Calu3 (cell line): ENCODE results near the gene BPIFB3. TPM values are rescaled to one million over a fixed set of nuclear protein-coding genes. Genes with fewer than 3 reads are reported as not detected.
A peak's percentile ranks its signal among the peaks of the same experiment; 100 is the strongest.

ENCODE experiments used
- BruUV-seq: library from RNA; stranded (reverse); fragments of 400-500 nt; replicated peaks from 2 replicates; lab custom pipeline; 2021; lab: Mats Ljungman, UMichigan
- CTCF ChIA-PET: fragments of 300-600 bp; sonication (Branson Sonifier 250); formaldehyde crosslinking; loops from one replicate; lab custom pipeline; 2022; ENCODE audit warnings: antibody characterized with exemption; lab: Charles Lee
- DNase-seq: peaks from one replicate; pipeline ENCODE4 v3.0.0; 2022
- H3K27ac Mint-ChIP-seq: one replicate; pipeline ENCODE4 v1.8.0; 2022; ENCODE audit warnings: mixed read lengths; ENCODE audit not compliant: unreplicated experiment
- H3K27me3 Mint-ChIP-seq: one replicate; pipeline ENCODE4 v1.8.0; 2022; ENCODE audit warnings: mixed read lengths; ENCODE audit not compliant: unreplicated experiment
- H3K36me3 Mint-ChIP-seq: one replicate; pipeline ENCODE4 v1.8.0; 2022; ENCODE audit warnings: mild to moderate bottlenecking, moderate library complexity, mixed read lengths; ENCODE audit not compliant: insufficient read depth, unreplicated experiment
- H3K4me1 Mint-ChIP-seq: one replicate; pipeline ENCODE4 v1.8.0; 2022; ENCODE audit warnings: mild to moderate bottlenecking, low read depth, mixed read lengths; ENCODE audit not compliant: unreplicated experiment
- H3K4me3 Mint-ChIP-seq: one replicate; pipeline ENCODE4 v1.8.0; 2022; ENCODE audit warnings: mild to moderate bottlenecking, low read depth, moderate library complexity, mixed read lengths; ENCODE audit not compliant: unreplicated experiment
- H3K9me3 Mint-ChIP-seq: one replicate; pipeline ENCODE4 v1.8.0; 2022; ENCODE audit warnings: low read depth, mixed read lengths; ENCODE audit not compliant: unreplicated experiment
- CTCF ChIP-seq: fragments of 200-600 bp; IDR thresholded peaks from one replicate; pipeline ENCODE4 v1.8.0; 2022; ENCODE audit warnings: antibody characterized with exemption; ENCODE audit not compliant: unreplicated experiment
- intact Hi-C: fragments of 100-400 bp; cut with micrococcal nuclease; formaldehyde crosslinking; loops from one replicate; pipeline ENCODE4 v1.10.0; 2022; ENCODE audit not compliant: unreplicated experiment
- total RNA-seq: library from RNA; stranded (reverse); gene quantifications from 2 replicates; pipeline ENCODE4 v1.2.3, GENCODE V29; 2022

The BPIFB3 gene
- total RNA-seq, 1 experiment from 2014 or later, result not detected

GRCh38 chr20:33075281-33075680, 21.6 kb downstream of the BPIFB3 start:
- H3K27me3 Mint-ChIP-seq, result peaks cover 91% of the 10 kb centered on the region
- no peaks in the 10 kb centered on the region for H3K36me3 Mint-ChIP-seq
- CTCF ChIA-PET, result interaction anchor here (0.5 to 1.7 kb wide), 4 partner anchors 8 to 364 kb away, joined by 4 to 5 read pairs (median 4); no protein-coding TSS in a partner anchor
- intact Hi-C loops, result no loop called here
- no TSS peak for BruUV-seq
- no peaks in the 10 kb centered on the region for H3K9me3 Mint-ChIP-seq
- no peak overlapping the region for H3K4me3 Mint-ChIP-seq
- no peak overlapping the region for H3K27ac Mint-ChIP-seq
- H3K4me1 Mint-ChIP-seq, result no peaks in the 10 kb centered on the region
- TF ChIP-seq CTCF, result no peak
- DNase-seq, result no peak

GRCh38 chr20:33076662-33077372, 23.1 kb downstream of the BPIFB3 start:
- no TSS peak for BruUV-seq
- CTCF ChIA-PET, result interaction anchor here (1.2 to 1.7 kb wide), 2 partner anchors 10 to 78 kb away, joined by 4 to 5 read pairs; no protein-coding TSS in a partner anchor
- Mint-ChIP-seq H3K36me3 (no peaks in the 10 kb centered on the region), H3K9me3 (peaks cover 5% of the 10 kb centered on the region), H3K4me3 (no peak overlapping the region), H3K27me3 (peaks cover 89% of the 10 kb centered on the region), H3K4me1 (no peaks in the 10 kb centered on the region), H3K27ac (no peak overlapping the region)
- peak; percentile 61 for DNase-seq
- peak; percentile 38 for TF ChIP-seq CTCF
- intact Hi-C loops, result no loop called here

GRCh38 chr20:33079259-33079658, 25.6 kb downstream of the BPIFB3 start, which contains the start of gene BPIFB4:
BPIFB4 (plus strand) TSS chr20:33079643; CDS start chr20:33081527, 1,884 bp downstream.
- Mint-ChIP-seq H3K4me3 (no peak within 1 kb of the TSS), H3K36me3 (no peaks in the 10 kb centered on the region), H3K4me1 (no peaks in the 10 kb centered on the region), H3K9me3 (peaks cover 5% of the 10 kb centered on the region), H3K27me3 (peaks cover 70% of the 10 kb centered on the region), H3K27ac (no peak within 1 kb of the TSS)
- no TSS peak for BruUV-seq
- no peak for DNase-seq
- intact Hi-C loops, result no loop called here
- no peak for TF ChIP-seq CTCF
- CTCF ChIA-PET, result no interaction called here

- no peaks in the 10 kb centered on the region for H3K4me1 Mint-ChIP-seq
- CTCF ChIA-PET, result interaction anchor here (1.1 kb wide), 1 partner anchor 114 kb away, joined by 4 read pairs; no protein-coding TSS in a partner anchor
Observed at GRCh38 chr20:33081411-33082154, 27.9 kb downstream of the BPIFB3 start.

More at GRCh38 chr20:33081411-33082154, 27.9 kb downstream of the BPIFB3 start:
- H3K9me3 Mint-ChIP-seq, result peaks cover 5% of the 10 kb centered on the region
- peaks cover 72% of the 10 kb centered on the region for H3K27me3 Mint-ChIP-seq
- no peak for DNase-seq
- no peak overlapping the region for H3K27ac Mint-ChIP-seq
- intact Hi-C loops, result no loop called here
- no TSS peak for BruUV-seq
- no peak for TF ChIP-seq CTCF
- H3K36me3 Mint-ChIP-seq, result no peaks in the 10 kb centered on the region
- H3K4me3 Mint-ChIP-seq, result no peak overlapping the region
